Measurements from ENCODE around the gene CCR5. TPM values are rescaled to one million over a fixed set of nuclear protein-coding genes. Genes with fewer than 3 reads are reported as not detected.
"Not testable (repeated sequence)": the region's sequence is repeated elsewhere in the genome, so short reads cannot be mapped to it uniquely, and the experiment has no call there.

CCR5 gene
- total and polyA plus RNA-seq, 2 of the 13 experiments (the other 11 are each of a cell fraction or from before 2014, with no cell fraction given), result not detected

DNA sequence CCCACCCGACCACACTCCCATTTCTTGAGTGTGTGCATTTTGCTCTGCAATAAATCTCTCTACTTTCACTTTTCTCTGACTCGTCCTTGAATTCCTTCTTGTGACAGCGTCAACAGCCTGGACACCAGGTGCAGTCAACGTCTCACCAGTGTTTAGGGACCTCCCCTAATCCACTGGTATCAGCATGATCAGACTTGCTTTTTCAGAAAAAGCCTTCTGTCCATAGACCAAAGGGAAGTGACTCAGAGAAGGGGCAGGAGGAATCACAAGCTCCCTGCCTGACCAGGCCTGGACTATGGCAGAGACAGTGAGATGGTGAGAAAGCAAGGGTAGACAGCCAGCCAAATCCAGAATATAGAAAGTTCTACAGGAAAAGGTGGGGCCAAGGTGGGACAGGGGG is 15.5 kb downstream of the CCR5 start:
- Histone ChIP-seq H3K4me1 (ENCODE audit: insufficient read depth, low read length) (no peaks in the 10 kb centered on the region), H3K27me3 (ENCODE audit: control insufficient read depth in 1 of 2, insufficient read depth in 2 of 2, low read length in 2 of 2) (peaks cover 1 to 12% of the 10 kb centered on the region in 2 experiments; a peak in 1 of 5 replicates), H4K20me1 (ENCODE audit: insufficient read depth, low read length) (no peaks in the 10 kb centered on the region), H3K36me3 (replicated peaks in 1 of 2; ENCODE audit: control insufficient read depth in 1 of 2, insufficient read depth in 2 of 2, low read length in 2 of 2) (no peaks in the 10 kb centered on the region), H3K79me2 (ENCODE audit: insufficient read depth, low read length) (no peaks in the 10 kb centered on the region), H3K9ac (ENCODE audit: insufficient read depth, low read depth, low read length) (no peak overlapping the region), H3K4me3 (replicated peaks in 1 of 3; ENCODE audit: insufficient read depth in 1 of 3, low read depth in 2 of 3, low read length in 3 of 3) (no peak overlapping the region), H3K9me3 (ENCODE audit: low read length) (no peaks in the 10 kb centered on the region), H3K4me2 (ENCODE audit: low read depth, low read length) (no peak overlapping the region), H2AFZ (ENCODE audit: low read length) (no peak overlapping the region), H3K27ac (ENCODE audit: extremely low read length, insufficient read depth, low read length) (no peak overlapping the region)
- WGBS (ENCODE audit: low lambda C conversion rate), result under 1% methylated on average over 4 of the region's 4 CpGs
- FAIRE-seq (no peak), ATAC-seq (no peak; the same call in 2 of the 3 replicates), DNase-seq (ENCODE audit: low spot score) (no peak)
- TF ChIP-seq NR2F6 (IDR thresholded peaks at IDR 0.05), result no peak
- no peak for TF ChIP-seq NR2F6 (CRISPR knock-in tag; IDR thresholded peaks at IDR 0.05)
- TF ChIP-seq HOXA5 (CRISPR knock-in tag; IDR thresholded peaks at IDR 0.05), result no peak
- 0 out of 2 replicates have a peak, but pooled peaks have one; percentile 19 for TF ChIP-seq FOSL2 (CRISPR knock-in tag; IDR thresholded peaks at IDR 0.05)
- intact Hi-C loops (cut with micrococcal nuclease; ENCODE audit: unreplicated experiment), result no loop called here
- in situ Hi-C loops (cut with HindIII; ENCODE audit: extremely low pct_ligation_motif_present, low pct_unique_long_range_greater_than_20kb), result no loop called here
- CTCF ChIA-PET (ENCODE audit: low intra/inter-chr PET ratio, low total read pairs), result no interaction called here
- no TSS peak for BruUV-seq (replicated peaks)
- POLR2A ChIA-PET, result no interaction called here

DNA sequence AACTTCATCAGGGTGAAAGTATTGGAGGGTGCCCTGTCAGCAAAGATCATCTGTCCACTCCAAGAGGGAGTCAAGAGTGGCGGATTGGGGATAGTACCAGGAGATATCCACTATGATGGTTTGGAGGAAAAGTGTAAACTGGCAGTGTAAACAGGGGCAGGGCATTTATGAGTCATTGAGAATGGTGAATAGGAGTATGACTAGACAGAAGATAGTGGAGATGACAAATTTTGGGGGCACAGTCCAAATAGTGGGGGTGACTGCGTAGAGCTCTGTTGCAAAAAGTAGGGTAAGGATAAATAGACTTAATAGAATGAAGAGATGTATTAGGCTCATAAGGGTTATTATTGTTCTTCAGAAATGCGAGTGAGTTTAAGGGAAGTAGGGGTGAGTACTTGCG is 18.1 kb downstream of the CCR5 start:
- H3K27ac ChIP-seq (ENCODE audit: extremely low read length, insufficient read depth, low read length); H3K4me2 ChIP-seq (ENCODE audit: low read depth, low read length); intact Hi-C loops (cut with micrococcal nuclease; ENCODE audit: unreplicated experiment); ATAC-seq; H3K4me1 ChIP-seq (ENCODE audit: insufficient read depth, low read length); H3K9ac ChIP-seq (ENCODE audit: insufficient read depth, low read depth, low read length); H2AFZ ChIP-seq (ENCODE audit: low read length); H3K79me2 ChIP-seq (ENCODE audit: insufficient read depth, low read length); FAIRE-seq; H3K36me3 ChIP-seq (replicated peaks in 1 of 2; ENCODE audit: control insufficient read depth in 1 of 2, insufficient read depth in 2 of 2, low read length in 2 of 2); POLR2A ChIA-PET; CTCF ChIA-PET (ENCODE audit: low intra/inter-chr PET ratio, low total read pairs); in situ Hi-C loops (cut with HindIII; ENCODE audit: extremely low pct_ligation_motif_present, low pct_unique_long_range_greater_than_20kb); BruUV-seq (replicated peaks); DNase-seq (ENCODE audit: low spot score); H3K9me3 ChIP-seq (ENCODE audit: low read length); H4K20me1 ChIP-seq (ENCODE audit: insufficient read depth, low read length); H3K4me3 ChIP-seq (replicated peaks in 1 of 3; ENCODE audit: insufficient read depth in 1 of 3, low read depth in 2 of 3, low read length in 3 of 3): not testable (repeated sequence)
- 15% methylated on average over 4 of the region's 4 CpGs for WGBS (ENCODE audit: low lambda C conversion rate)
- H3K27me3 ChIP-seq (ENCODE audit: control insufficient read depth in 1 of 2, insufficient read depth in 2 of 2, low read length in 2 of 2), result 0 out of 5 replicates have a peak, but pooled peaks cover 0 to 12% of the 10 kb centered on the region in 2 experiments
